SK-N-SH treated with all-trans-retinoic acid at 6 μM for 48 hours (cell line): ENCODE data around the gene LGR4.

Experiments
- ARNTL ChIP-seq: fragments of 450-650 bp; formaldehyde crosslinking; IDR thresholded peaks from 2 replicates; pipeline ENCODE4 v1.5.0; 2020; ENCODE audit warnings: low read depth, mild to moderate bottlenecking, moderate library complexity, borderline replicate concordance
- CREB5 ChIP-seq: fragments of 250-450 bp; sonication (Bioruptor Pico); IDR thresholded peaks from 2 replicates; pipeline ENCODE4 v1.5.1; 2020; ENCODE audit warnings: low read depth, mild to moderate bottlenecking, moderate library complexity
- ESRRG ChIP-seq: fragments of 250-450 bp; sonication (Bioruptor Pico); IDR thresholded peaks from 2 replicates; pipeline ENCODE4 v1.6.1; 2021; ENCODE audit warnings: mild to moderate bottlenecking
- GLIS3 ChIP-seq: fragments of 250-450 bp; sonication (Bioruptor Pico); IDR thresholded peaks from 2 replicates; pipeline ENCODE4 v1.5.0; 2020; ENCODE audit warnings: mild to moderate bottlenecking, moderate library complexity
- ISL1 ChIP-seq: fragments of 250-450 bp; sonication (Bioruptor Pico); IDR thresholded peaks from 2 replicates; pipeline ENCODE4 v2.1.2; 2022; ENCODE audit warnings: mild to moderate bottlenecking, moderate library complexity
- PATZ1 ChIP-seq: fragments of 250-450 bp; sonication (Bioruptor Pico); IDR thresholded peaks from 2 replicates; pipeline ENCODE4 v1.8.0; 2020; ENCODE audit warnings: mild to moderate bottlenecking, moderate library complexity, borderline replicate concordance
- PPARA ChIP-seq: fragments of 250-450 bp; sonication (Bioruptor Pico); IDR thresholded peaks from 2 replicates; pipeline ENCODE4 v1.5.0; 2020; ENCODE audit warnings: mild to moderate bottlenecking, borderline replicate concordance
- TOX ChIP-seq: fragments of 250-450 bp; sonication (Bioruptor Pico); IDR thresholded peaks from 2 replicates; pipeline ENCODE4 v1.8.0; 2021; ENCODE audit warnings: mild to moderate bottlenecking, moderate library complexity, borderline replicate concordance
- TSHZ2 ChIP-seq: fragments of 250-450 bp; sonication (Bioruptor Pico); IDR thresholded peaks from 2 replicates; pipeline ENCODE4 v1.5.0; 2020; ENCODE audit warnings: mild to moderate bottlenecking, moderate library complexity
- ZFP30 ChIP-seq: fragments of 450-650 bp; formaldehyde crosslinking; IDR thresholded peaks from 2 replicates; pipeline ENCODE4 v1.5.0; 2022; ENCODE audit warnings: mild to moderate bottlenecking, moderate library complexity
- ZNF565 ChIP-seq: fragments of 450-650 bp; formaldehyde crosslinking; conservative IDR thresholded peaks from 2 replicates; pipeline ENCODE4 v1.5.0; 2020; ENCODE audit warnings: low read depth, mild to moderate bottlenecking, moderate library complexity
- ZNF70 ChIP-seq: fragments of 450-650 bp; formaldehyde crosslinking; IDR thresholded peaks from 2 replicates; pipeline ENCODE4 v1.5.0; 2020; ENCODE audit warnings: mild to moderate bottlenecking, moderate library complexity
- ZNF8 ChIP-seq: fragments of 450-650 bp; formaldehyde crosslinking; IDR thresholded peaks from 2 replicates; pipeline ENCODE4 v1.5.0; 2020; ENCODE audit warnings: mild to moderate bottlenecking, moderate library complexity
- TF ChIP-seq, protein P1 (sequence below): fragments of 250-450 bp; sonication (Bioruptor Pico); IDR thresholded peaks from 2 replicates; pipeline ENCODE4 v1.8.0; 2021; ENCODE audit warnings: low read depth, mild to moderate bottlenecking, moderate library complexity, borderline replicate concordance

DNA sequence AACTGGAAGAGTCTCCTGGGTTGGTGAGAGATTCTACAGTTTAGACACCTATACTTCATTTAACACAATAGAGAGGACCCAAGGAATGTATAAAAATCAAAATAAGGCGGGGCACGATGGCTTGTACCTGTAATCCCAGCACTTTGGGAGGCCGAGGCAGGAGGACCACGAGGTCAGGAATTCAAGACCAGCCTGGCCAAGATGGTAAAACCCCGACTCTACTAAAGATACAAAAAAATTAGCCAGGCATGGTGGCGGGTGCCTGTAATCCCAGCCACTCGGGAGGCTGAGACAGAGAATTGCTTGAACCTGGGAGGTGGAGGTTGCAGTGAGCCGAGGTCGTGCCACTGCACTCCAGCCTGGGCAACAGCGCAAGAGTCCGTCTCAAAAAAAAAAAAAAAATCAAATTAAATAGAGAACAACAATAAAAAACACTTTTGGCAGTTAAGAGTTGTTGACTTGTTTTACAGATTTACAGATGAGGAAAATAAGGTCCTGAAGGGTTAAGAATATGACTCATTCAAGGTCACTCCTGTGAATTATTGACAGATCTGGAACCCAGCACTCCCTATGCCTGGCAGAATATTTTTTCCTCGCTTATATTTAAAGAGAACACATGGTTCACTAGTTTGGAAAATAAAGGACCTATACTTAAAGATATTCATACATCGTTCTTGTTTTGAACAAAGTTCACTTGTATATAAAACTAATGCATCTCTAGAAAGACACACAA, 5.2 kb downstream of the LGR4 start:
- TF ChIP-seq ZNF70 (no peak), PATZ1 (CRISPR knock-in tag) (no peak), TOX (CRISPR knock-in tag) (no peak), CREB5 (CRISPR knock-in tag) (no peak), ZNF8 (CRISPR knock-in tag) (no peak), ZFP30 (CRISPR knock-in tag) (no peak), ZNF565 (CRISPR knock-in tag) (no peak), ARNTL (no peak), ISL1 (CRISPR knock-in tag) (no peak), ESRRG (CRISPR knock-in tag) (no peak), GLIS3 (CRISPR knock-in tag) (no peak), PPARA (CRISPR knock-in tag) (no peak), TSHZ2 (CRISPR knock-in tag) (no peak)
- TF ChIP-seq, protein P1, sequence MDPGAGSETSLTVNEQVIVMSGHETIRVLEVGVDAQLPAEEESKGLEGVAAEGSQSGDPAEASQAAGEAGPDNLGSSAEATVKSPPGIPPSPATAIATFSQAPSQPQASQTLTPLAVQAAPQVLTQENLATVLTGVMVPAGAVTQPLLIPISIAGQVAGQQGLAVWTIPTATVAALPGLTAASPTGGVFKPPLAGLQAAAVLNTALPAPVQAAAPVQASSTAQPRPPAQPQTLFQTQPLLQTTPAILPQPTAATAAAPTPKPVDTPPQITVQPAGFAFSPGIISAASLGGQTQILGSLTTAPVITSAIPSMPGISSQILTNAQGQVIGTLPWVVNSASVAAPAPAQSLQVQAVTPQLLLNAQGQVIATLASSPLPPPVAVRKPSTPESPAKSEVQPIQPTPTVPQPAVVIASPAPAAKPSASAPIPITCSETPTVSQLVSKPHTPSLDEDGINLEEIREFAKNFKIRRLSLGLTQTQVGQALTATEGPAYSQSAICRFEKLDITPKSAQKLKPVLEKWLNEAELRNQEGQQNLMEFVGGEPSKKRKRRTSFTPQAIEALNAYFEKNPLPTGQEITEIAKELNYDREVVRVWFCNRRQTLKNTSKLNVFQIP (CRISPR knock-in tag), result no peak
